ENCODE measurements around the gene PLXDC1. TPM values are rescaled to one million over a fixed set of nuclear protein-coding genes. Genes with fewer than 3 reads are reported as not detected.

The PLXDC1 gene
- total and polyA plus RNA-seq, 2 experiments from 2014 or later: 0.28 to 0.91 TPM

DNA sequence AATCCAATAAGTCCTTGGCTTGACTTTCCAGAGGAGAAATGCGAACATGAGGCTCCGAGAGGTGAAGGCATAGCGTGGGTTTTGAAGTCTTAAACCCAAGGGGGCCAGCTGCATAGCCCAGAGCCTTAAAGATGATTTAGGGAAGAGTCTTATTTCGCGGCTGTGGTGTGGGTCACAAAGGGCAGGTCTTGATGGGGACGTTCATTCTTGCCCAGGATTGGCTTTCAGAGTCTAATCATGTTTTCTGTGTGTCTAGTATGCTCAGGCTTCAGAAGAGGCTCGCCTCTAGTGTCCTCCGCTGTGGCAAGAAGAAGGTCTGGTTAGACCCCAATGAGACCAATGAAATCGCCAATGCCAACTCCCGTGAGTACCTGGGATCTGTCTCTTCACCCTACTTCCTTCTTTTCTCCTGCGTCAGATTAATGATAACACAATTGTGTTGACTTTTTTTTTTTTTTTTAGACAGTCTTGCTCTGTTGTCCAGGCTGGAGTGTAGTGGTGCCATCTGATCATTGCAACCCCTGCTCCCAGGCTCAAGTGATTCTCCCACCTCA is 49.6 kb upstream of the PLXDC1 start:
- Histone ChIP-seq H3K4me3 (peak overlapping the region; percentile 99), H3K27me3 (ENCODE audit: insufficient read depth) (no peaks in the 10 kb centered on the region), H3K9me2 (ENCODE audit: insufficient read depth) (no peaks in the 10 kb centered on the region), H3K79me2 (replicated peaks; ENCODE audit: insufficient read depth) (peaks cover 32% of the 10 kb centered on the region), H4K20me1 (replicated peaks; ENCODE audit: insufficient read depth) (peaks cover 28% of the 10 kb centered on the region), H3F3A (replicated peaks; ENCODE audit: low read depth) (peaks cover 57% of the 10 kb centered on the region), H2AFZ (no peak overlapping the region), H3K36me3 (ENCODE audit: insufficient read depth) (peaks cover 46% of the 10 kb centered on the region), H3K27ac (ENCODE audit: low read depth) (peak overlapping the region; percentile 89), H3K4me2 (peak overlapping the region; percentile 99), H3K4me1 (ENCODE audit: insufficient read depth) (peaks cover 30% of the 10 kb centered on the region)
- peaks cover 22% of the 10 kb centered on the region for H3K27me3 Mint-ChIP-seq (ENCODE audit: insufficient read depth, low read depth, poor library complexity)
- H3K9me3 Mint-ChIP-seq: no peaks in the 10 kb centered on the region; the same call in 2 of the 3 replicates
- H3K27ac Mint-ChIP-seq: peak overlapping the region; percentile 100
- H3K4me1 Mint-ChIP-seq: peaks cover 34% of the 10 kb centered on the region
- no peak for ATAC-seq
- no peak for DNase-seq (ENCODE audit: low spot score)
- TF ChIP-seq NANOG (IDR thresholded peaks at IDR 0.05; ENCODE audit: borderline replicate concordance): no peak
- no peak for TF ChIP-seq EZH2phosphoT487 (IDR thresholded peaks at IDR 0.05; ENCODE audit: unreplicated experiment)
- TF ChIP-seq, protein P1, sequence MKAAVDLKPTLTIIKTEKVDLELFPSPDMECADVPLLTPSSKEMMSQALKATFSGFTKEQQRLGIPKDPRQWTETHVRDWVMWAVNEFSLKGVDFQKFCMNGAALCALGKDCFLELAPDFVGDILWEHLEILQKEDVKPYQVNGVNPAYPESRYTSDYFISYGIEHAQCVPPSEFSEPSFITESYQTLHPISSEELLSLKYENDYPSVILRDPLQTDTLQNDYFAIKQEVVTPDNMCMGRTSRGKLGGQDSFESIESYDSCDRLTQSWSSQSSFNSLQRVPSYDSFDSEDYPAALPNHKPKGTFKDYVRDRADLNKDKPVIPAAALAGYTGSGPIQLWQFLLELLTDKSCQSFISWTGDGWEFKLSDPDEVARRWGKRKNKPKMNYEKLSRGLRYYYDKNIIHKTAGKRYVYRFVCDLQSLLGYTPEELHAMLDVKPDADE (IDR thresholded peaks at IDR 0.05): no peak
- TF ChIP-seq JUNB (IDR thresholded peaks at IDR 0.05; ENCODE audit: unreplicated experiment): no peak
- no peak for TF ChIP-seq POLR2AphosphoS5 (IDR thresholded peaks at IDR 0.05; ENCODE audit: low read depth)
- no peak for TF ChIP-seq EZH2 (IDR thresholded peaks at IDR 0.05; ENCODE audit: low read depth, unreplicated experiment)
- TF ChIP-seq, protein P2, sequence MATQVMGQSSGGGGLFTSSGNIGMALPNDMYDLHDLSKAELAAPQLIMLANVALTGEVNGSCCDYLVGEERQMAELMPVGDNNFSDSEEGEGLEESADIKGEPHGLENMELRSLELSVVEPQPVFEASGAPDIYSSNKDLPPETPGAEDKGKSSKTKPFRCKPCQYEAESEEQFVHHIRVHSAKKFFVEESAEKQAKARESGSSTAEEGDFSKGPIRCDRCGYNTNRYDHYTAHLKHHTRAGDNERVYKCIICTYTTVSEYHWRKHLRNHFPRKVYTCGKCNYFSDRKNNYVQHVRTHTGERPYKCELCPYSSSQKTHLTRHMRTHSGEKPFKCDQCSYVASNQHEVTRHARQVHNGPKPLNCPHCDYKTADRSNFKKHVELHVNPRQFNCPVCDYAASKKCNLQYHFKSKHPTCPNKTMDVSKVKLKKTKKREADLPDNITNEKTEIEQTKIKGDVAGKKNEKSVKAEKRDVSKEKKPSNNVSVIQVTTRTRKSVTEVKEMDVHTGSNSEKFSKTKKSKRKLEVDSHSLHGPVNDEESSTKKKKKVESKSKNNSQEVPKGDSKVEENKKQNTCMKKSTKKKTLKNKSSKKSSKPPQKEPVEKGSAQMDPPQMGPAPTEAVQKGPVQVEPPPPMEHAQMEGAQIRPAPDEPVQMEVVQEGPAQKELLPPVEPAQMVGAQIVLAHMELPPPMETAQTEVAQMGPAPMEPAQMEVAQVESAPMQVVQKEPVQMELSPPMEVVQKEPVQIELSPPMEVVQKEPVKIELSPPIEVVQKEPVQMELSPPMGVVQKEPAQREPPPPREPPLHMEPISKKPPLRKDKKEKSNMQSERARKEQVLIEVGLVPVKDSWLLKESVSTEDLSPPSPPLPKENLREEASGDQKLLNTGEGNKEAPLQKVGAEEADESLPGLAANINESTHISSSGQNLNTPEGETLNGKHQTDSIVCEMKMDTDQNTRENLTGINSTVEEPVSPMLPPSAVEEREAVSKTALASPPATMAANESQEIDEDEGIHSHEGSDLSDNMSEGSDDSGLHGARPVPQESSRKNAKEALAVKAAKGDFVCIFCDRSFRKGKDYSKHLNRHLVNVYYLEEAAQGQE (IDR thresholded peaks at IDR 0.05; ENCODE audit: unreplicated experiment): no peak
- TF ChIP-seq ZNF114 (CRISPR knock-in tag; IDR thresholded peaks at IDR 0.05): no peak
- no peak for TF ChIP-seq ZNF331 (CRISPR knock-in tag; IDR thresholded peaks at IDR 0.05; ENCODE audit: low read depth)
- TF ChIP-seq, protein P3, sequence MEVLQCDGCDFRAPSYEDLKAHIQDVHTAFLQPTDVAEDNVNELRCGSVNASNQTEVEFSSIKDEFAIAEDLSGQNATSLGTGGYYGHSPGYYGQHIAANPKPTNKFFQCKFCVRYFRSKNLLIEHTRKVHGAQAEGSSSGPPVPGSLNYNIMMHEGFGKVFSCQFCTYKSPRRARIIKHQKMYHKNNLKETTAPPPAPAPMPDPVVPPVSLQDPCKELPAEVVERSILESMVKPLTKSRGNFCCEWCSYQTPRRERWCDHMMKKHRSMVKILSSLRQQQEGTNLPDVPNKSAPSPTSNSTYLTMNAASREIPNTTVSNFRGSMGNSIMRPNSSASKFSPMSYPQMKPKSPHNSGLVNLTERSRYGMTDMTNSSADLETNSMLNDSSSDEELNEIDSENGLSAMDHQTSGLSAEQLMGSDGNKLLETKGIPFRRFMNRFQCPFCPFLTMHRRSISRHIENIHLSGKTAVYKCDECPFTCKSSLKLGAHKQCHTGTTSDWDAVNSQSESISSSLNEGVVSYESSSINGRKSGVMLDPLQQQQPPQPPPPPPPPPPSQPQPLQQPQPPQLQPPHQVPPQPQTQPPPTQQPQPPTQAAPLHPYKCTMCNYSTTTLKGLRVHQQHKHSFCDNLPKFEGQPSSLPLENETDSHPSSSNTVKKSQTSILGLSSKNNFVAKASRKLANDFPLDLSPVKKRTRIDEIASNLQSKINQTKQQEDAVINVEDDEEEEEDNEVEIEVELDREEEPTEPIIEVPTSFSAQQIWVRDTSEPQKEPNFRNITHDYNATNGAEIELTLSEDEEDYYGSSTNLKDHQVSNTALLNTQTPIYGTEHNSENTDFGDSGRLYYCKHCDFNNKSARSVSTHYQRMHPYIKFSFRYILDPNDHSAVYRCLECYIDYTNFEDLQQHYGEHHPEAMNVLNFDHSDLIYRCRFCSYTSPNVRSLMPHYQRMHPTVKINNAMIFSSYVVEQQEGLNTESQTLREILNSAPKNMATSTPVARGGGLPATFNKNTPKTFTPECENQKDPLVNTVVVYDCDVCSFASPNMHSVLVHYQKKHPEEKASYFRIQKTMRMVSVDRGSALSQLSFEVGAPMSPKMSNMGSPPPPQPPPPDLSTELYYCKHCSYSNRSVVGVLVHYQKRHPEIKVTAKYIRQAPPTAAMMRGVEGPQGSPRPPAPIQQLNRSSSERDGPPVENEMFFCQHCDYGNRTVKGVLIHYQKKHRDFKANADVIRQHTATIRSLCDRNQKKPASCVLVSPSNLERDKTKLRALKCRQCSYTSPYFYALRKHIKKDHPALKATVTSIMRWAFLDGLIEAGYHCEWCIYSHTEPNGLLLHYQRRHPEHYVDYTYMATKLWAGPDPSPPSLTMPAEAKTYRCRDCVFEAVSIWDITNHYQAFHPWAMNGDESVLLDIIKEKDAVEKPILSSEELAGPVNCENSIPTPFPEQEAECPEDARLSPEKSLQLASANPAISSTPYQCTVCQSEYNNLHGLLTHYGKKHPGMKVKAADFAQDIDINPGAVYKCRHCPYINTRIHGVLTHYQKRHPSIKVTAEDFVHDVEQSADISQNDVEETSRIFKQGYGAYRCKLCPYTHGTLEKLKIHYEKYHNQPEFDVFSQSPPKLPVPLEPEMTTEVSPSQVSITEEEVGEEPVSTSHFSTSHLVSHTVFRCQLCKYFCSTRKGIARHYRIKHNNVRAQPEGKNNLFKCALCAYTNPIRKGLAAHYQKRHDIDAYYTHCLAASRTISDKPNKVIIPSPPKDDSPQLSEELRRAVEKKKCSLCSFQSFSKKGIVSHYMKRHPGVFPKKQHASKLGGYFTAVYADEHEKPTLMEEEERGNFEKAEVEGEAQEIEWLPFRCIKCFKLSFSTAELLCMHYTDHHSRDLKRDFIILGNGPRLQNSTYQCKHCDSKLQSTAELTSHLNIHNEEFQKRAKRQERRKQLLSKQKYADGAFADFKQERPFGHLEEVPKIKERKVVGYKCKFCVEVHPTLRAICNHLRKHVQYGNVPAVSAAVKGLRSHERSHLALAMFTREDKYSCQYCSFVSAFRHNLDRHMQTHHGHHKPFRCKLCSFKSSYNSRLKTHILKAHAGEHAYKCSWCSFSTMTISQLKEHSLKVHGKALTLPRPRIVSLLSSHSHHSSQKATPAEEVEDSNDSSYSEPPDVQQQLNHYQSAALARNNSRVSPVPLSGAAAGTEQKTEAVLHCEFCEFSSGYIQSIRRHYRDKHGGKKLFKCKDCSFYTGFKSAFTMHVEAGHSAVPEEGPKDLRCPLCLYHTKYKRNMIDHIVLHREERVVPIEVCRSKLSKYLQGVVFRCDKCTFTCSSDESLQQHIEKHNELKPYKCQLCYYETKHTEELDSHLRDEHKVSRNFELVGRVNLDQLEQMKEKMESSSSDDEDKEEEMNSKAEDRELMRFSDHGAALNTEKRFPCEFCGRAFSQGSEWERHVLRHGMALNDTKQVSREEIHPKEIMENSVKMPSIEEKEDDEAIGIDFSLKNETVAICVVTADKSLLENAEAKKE (CRISPR knock-in tag; IDR thresholded peaks at IDR 0.05): no peak
- no peak for TF ChIP-seq CREB1 (CRISPR knock-in tag; IDR thresholded peaks at IDR 0.05; ENCODE audit: low read depth)
- TF ChIP-seq STAT1 (IDR thresholded peaks at IDR 0.05; ENCODE audit: unreplicated experiment): no peak
- TF ChIP-seq, protein P4, sequence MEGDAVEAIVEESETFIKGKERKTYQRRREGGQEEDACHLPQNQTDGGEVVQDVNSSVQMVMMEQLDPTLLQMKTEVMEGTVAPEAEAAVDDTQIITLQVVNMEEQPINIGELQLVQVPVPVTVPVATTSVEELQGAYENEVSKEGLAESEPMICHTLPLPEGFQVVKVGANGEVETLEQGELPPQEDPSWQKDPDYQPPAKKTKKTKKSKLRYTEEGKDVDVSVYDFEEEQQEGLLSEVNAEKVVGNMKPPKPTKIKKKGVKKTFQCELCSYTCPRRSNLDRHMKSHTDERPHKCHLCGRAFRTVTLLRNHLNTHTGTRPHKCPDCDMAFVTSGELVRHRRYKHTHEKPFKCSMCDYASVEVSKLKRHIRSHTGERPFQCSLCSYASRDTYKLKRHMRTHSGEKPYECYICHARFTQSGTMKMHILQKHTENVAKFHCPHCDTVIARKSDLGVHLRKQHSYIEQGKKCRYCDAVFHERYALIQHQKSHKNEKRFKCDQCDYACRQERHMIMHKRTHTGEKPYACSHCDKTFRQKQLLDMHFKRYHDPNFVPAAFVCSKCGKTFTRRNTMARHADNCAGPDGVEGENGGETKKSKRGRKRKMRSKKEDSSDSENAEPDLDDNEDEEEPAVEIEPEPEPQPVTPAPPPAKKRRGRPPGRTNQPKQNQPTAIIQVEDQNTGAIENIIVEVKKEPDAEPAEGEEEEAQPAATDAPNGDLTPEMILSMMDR (conservative IDR thresholded peaks at IDR 0.05; ENCODE audit: low read depth in 2 of 2): no peak
- H3K4me3 Mint-ChIP-seq: peak overlapping the region; percentile 88
- peaks cover 57% of the 10 kb centered on the region for H3K36me3 Mint-ChIP-seq (ENCODE audit: low read depth)
